Loucy (cell line): ENCODE results near the gene ATXN7L3.

Experiments
- H2AFZ ChIP-seq: fragments of 200-600 bp; sonication (generic); 2 replicates; pipeline ENCODE4 v1.6.0; 2016; ENCODE audit warnings: antibody characterized with exemption, mild to moderate bottlenecking, low read length, moderate library complexity
- H3F3A ChIP-seq: fragments of 200-600 bp; 2 replicates; pipeline ENCODE4 v1.6.0; 2016; ENCODE audit warnings: antibody characterized with exemption, low read depth, mild to moderate bottlenecking
- H3K27me3 ChIP-seq: fragments of 200-600 bp; sonication (generic); 2 replicates; pipeline ENCODE4 v1.6.1; 2014; ENCODE audit warnings: low read length, mild to moderate bottlenecking; ENCODE audit not compliant: insufficient read depth, poor library complexity, severe bottlenecking
- H3K36me3 ChIP-seq: fragments of 200-600 bp; sonication (generic); 2 replicates; pipeline ENCODE4 v1.6.1; 2016; ENCODE audit warnings: low read length; ENCODE audit not compliant: insufficient read depth
- H3K4me1 ChIP-seq: fragments of 200-600 bp; sonication (generic); 2 replicates; pipeline ENCODE4 v1.5.1; 2014; ENCODE audit warnings: low read length, mild to moderate bottlenecking; ENCODE audit not compliant: insufficient read depth, poor library complexity, severe bottlenecking
- H3K4me2 ChIP-seq: fragments of 200-600 bp; sonication (generic); 2 replicates; pipeline ENCODE4 v1.6.0; 2014; ENCODE audit warnings: antibody characterized with exemption, low read length, low read depth, mild to moderate bottlenecking; ENCODE audit not compliant: poor library complexity, severe bottlenecking
- H3K4me3 ChIP-seq: fragments of 200-600 bp; sonication (generic); 2 replicates; pipeline ENCODE4 v1.5.1; 2014; ENCODE audit warnings: low read length, mild to moderate bottlenecking, mixed read lengths; ENCODE audit not compliant: poor library complexity, severe bottlenecking
- H3K79me2 ChIP-seq: fragments of 200-600 bp; sonication (generic); 2 replicates; pipeline ENCODE4 v1.6.1; 2014; ENCODE audit warnings: low read length; ENCODE audit not compliant: insufficient read depth
- H3K9ac ChIP-seq: fragments of 200-600 bp; sonication (generic); 2 replicates; pipeline ENCODE4 v1.6.0; 2014; ENCODE audit warnings: mild to moderate bottlenecking, low read depth, low read length, moderate library complexity; ENCODE audit not compliant: poor library complexity, severe bottlenecking
- H3K9me2 ChIP-seq: fragments of 200-600 bp; sonication (generic); replicated peaks from 2 replicates; pipeline ENCODE4 v1.6.1; 2016; ENCODE audit warnings: low read depth, low read length, mixed read lengths
- H3K9me3 ChIP-seq: fragments of 200-600 bp; sonication (generic); 2 replicates; pipeline ENCODE4 v1.6.1; 2014; ENCODE audit warnings: mild to moderate bottlenecking, antibody characterized with exemption, low read length, low read depth; ENCODE audit not compliant: insufficient read depth
- H4K20me1 ChIP-seq: fragments of 200-600 bp; sonication (generic); 2 replicates; pipeline ENCODE4 v1.6.0; 2014; ENCODE audit warnings: antibody characterized with exemption, low read length, mild to moderate bottlenecking; ENCODE audit not compliant: insufficient read depth, poor library complexity, severe bottlenecking
- CTCF ChIP-seq: fragments of 200-600 bp; sonication (generic); conservative IDR thresholded peaks from 2 replicates; pipeline ENCODE4 v1.5.1; 2014; ENCODE audit warnings: mild to moderate bottlenecking, antibody characterized with exemption, low read length
- EZH2phosphoT487 ChIP-seq: fragments of 200-600 bp; IDR thresholded peaks from 2 replicates; pipeline ENCODE4 v1.6.1; 2018; ENCODE audit warnings: antibody characterized with exemption, mild to moderate bottlenecking, moderate library complexity, borderline replicate concordance

Gene ATXN7L3

GRCh38 chr17:44235583-44235936, 35.9 kb upstream of the ATXN7L3 start:
- Histone ChIP-seq H3K4me1 (no peaks in the 10 kb centered on the region), H4K20me1 (no peaks in the 10 kb centered on the region), H3K9me2 (no peaks in the 10 kb centered on the region), H3K9ac (no peak overlapping the region), H3K36me3 (no peaks in the 10 kb centered on the region), H3K79me2 (no peaks in the 10 kb centered on the region), H2AFZ (no peak overlapping the region), H3K4me2 (no peak overlapping the region), H3K27me3 (no peaks in the 10 kb centered on the region), H3K9me3 (no peaks in the 10 kb centered on the region), H3K4me3 (no peak overlapping the region), H3F3A (no peaks in the 10 kb centered on the region)
- no peak for TF ChIP-seq CTCF
- no peak for TF ChIP-seq EZH2phosphoT487

- Histone ChIP-seq H3K4me2 (no peak overlapping the region), H3F3A (no peaks in the 10 kb centered on the region), H3K4me1 (no peaks in the 10 kb centered on the region), H4K20me1 (no peaks in the 10 kb centered on the region), H3K27me3 (no peaks in the 10 kb centered on the region), H3K9me2 (no peaks in the 10 kb centered on the region), H3K9me3 (no peaks in the 10 kb centered on the region), H3K4me3 (no peak overlapping the region), H3K36me3 (no peaks in the 10 kb centered on the region), H2AFZ (no peak overlapping the region), H3K9ac (no peak overlapping the region), H3K79me2 (no peaks in the 10 kb centered on the region)
- no peak for TF ChIP-seq EZH2phosphoT487
- TF ChIP-seq CTCF = no peak
Measured at GRCh38 chr17:44233582-44233981, 33.9 kb upstream of the ATXN7L3 start.

GRCh38 chr17:44232061-44232460, 32.4 kb upstream of the ATXN7L3 start:
- Histone ChIP-seq H4K20me1 (no peaks in the 10 kb centered on the region), H3K9me2 (no peaks in the 10 kb centered on the region), H3F3A (no peaks in the 10 kb centered on the region), H3K9ac (no peak overlapping the region), H3K4me3 (no peak overlapping the region), H3K27me3 (no peaks in the 10 kb centered on the region), H2AFZ (no peak overlapping the region), H3K79me2 (no peaks in the 10 kb centered on the region), H3K9me3 (no peaks in the 10 kb centered on the region), H3K36me3 (no peaks in the 10 kb centered on the region), H3K4me2 (no peak overlapping the region), H3K4me1 (no peaks in the 10 kb centered on the region)
- TF ChIP-seq CTCF (no peak), EZH2phosphoT487 (no peak)
